GM21528 (cell line): Measurements from ENCODE around the gene CHERP.
A peak's percentile ranks its signal among the peaks of the same experiment; 100 is the strongest.

Experiments
- ATAC-seq: cut with Tn5 transposase; IDR thresholded peaks from one replicate; pipeline ENCODE4 v1.9.1; 2021; ENCODE audit warnings: mild to moderate bottlenecking, moderate library complexity; ENCODE audit not compliant: unreplicated experiment, low FRiP score

CHERP gene, protein sequence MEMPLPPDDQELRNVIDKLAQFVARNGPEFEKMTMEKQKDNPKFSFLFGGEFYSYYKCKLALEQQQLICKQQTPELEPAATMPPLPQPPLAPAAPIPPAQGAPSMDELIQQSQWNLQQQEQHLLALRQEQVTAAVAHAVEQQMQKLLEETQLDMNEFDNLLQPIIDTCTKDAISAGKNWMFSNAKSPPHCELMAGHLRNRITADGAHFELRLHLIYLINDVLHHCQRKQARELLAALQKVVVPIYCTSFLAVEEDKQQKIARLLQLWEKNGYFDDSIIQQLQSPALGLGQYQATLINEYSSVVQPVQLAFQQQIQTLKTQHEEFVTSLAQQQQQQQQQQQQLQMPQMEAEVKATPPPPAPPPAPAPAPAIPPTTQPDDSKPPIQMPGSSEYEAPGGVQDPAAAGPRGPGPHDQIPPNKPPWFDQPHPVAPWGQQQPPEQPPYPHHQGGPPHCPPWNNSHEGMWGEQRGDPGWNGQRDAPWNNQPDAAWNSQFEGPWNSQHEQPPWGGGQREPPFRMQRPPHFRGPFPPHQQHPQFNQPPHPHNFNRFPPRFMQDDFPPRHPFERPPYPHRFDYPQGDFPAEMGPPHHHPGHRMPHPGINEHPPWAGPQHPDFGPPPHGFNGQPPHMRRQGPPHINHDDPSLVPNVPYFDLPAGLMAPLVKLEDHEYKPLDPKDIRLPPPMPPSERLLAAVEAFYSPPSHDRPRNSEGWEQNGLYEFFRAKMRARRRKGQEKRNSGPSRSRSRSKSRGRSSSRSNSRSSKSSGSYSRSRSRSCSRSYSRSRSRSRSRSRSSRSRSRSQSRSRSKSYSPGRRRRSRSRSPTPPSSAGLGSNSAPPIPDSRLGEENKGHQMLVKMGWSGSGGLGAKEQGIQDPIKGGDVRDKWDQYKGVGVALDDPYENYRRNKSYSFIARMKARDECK

DNA sequence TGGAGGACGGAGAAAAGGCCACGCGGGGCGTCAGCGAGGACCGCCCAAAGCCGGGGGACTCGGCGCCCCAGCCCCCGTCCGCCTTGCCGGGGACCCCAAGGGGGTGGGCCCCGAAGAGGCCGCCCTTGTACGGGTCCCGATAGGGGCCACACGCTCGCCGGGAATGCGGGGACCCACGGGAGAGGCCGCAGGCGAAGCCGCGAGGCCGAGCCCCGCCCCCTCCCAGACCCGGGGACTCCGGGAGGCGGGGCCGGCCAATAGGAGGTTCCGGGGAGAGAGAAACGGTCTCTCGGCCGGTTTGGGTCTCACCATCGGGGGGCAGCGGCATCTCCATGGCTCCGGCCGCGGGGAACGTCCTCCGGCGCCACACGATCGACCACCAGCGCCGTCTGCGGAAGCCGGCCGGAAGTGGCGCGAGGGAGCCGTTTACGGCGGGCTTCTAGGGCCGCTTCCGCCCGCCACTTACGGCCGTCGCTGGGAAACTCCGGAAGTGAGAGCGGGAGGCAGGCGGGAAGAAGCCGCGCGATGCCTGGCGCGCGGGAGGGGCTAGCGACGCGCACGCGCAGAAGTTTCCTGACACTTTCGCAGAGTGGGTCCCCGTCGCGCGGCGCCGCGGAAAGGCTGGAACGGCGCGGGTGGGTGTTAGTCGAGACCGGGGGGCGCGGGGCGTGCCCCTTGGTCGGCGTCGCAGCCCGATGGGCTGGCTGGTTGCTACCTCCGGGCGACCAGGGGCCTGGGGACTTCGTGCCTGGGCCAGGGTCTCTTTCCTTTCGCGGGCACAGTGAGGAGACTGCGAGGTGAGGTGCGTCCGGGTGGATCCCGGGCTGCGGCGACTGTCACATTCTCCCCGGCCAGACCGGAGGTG is at the start of gene CHERP:
Gene CHERP, minus strand, starts transcription at position 393 of the 865 bp plus-strand sequence. Its CDS starts 59 bp downstream, at position 334.
- ATAC-seq = peak; percentile 77

DNA sequence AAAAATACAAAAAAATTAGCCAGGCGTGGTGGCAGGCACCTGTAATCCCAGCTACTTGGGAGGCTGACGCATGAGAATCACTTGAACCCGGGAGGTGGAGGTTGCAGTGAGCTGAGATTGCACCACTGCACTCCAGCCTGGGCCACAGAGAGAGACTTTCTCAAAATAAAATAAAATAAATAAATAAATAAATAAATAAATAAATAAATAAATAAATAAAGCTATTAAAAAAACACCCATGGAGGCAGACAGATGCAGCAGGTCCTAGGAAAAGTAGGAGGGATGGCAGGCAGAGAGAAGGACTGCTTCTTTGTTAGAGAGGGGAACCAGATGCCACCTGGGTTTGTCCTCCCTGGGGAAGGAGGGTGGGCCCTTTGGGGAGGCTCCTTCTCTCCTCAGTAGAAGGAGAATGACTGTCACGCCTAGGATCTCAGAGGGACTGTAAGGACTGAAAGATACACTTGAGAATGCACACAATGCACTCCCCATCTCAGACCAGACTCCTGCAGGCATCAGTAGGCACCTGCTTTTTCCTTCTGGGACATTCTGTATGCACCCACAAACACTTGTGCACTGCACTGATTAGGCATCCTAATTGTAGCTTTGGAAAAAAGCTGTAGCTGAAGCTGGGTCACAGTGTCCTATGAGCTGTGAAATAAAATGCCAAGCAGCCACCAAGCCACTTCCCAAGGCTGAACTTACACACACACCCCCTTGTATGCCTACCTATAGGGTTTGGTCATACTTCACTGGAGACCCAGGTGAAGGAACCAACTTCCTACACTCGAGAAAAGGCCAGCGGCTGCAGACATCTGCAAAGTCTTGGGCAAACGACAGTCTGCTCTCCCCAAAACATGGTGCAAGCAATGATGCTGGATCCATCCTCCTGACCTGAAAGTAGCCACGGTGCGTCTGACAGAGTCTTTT is 48.9 kb upstream of the CHERP start:
- ATAC-seq = no peak

DNA sequence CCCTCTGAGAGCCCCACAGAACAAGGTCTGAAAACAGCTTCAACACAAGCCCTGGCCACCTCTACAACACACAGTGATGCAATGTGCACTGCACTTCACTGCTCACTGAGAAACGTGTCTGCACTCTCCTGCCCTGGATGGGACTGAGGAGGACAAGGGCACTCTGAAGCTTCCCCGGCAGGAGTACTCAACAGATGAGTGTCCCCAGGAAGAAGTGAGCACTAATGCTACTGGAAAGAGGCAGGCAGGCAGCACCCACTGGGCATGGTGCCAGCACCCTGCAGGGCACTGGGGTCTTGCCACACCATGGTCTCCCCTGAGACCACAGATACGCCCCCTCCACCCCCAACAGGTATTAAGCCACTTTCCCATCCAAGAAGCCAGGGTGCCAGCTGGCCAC is 47.7 kb upstream of the CHERP start:
- no peak for ATAC-seq

DNA sequence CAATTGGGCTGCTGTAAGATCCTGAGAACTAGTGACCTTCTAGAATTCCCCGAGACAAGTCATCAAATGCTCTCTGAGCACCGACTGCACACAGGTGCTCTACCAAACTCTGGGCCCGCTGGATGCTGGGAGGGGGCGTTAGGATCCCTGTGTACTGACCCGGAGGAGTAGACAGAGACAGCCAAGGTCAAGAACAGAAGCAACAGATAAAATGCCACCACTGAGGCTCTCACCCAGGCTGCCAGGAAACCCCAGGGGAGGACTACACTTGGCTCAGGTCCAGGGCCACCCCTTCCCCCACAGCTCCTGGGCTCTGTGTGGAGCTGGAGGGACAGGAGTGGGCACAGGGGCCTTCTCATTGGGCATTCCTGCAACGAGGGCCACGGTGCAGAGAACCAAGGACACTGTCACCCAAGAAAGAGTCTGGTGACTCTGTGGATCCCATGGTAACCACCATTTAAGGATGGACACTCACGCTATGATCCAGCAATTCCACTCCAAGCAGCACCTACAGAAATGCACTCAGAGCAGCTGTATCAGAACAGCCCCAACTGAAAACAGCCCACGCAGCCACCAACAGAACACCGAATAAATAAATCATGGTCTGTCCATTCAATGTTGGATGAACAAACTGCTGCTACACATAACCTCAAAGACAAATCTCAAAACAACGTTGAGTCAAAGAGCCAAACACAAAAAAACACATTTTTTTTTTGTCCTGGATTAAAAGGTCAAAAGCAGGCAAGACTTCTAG is 46.8 kb upstream of the CHERP start:
- peak; percentile 2 for ATAC-seq

- peak; percentile 38 for ATAC-seq
These were observed 45.9 kb upstream of the CHERP start for GRCh38 chr19:16587833-16588823.

- no peak for ATAC-seq
These were observed 45.0 kb upstream of the CHERP start for GRCh38 chr19:16586991-16587832.

- no peak for ATAC-seq
These were observed 44.2 kb upstream of the CHERP start for GRCh38 chr19:16586477-16586871.

DNA sequence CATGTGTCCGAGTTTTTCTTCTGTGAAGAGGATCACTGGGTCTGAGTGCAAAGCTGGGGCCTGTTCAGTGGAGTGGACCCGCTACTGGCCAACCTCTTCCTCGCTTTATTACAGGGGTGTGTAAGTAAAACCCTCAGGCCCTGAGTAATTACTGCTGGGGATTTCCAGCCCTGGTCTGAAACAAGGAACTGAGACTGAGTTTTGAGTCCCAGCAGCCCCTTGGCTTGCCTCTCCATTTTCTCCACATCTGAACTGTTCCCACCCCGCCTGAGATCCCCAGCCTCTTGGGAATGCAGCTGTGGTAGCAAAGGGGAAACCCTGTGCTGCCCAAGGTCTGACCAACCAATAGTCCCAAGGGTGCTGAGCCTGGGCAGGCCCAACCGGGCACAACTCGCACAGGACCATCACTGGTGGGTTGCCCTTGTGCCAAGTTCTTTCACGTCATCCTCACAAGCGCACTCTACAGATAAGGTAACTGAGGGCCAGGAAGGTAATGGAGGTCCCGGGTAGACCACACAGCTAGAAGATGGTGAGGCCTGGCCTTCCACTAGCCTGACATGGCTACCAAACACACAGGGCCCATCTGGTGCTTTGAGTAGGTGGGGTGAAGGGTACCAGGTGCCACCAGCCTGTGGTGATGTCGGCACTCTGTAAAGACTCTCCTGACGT is 43.7 kb upstream of the CHERP start:
- peak; percentile 28 for ATAC-seq

- no peak for ATAC-seq
These were observed 43.0 kb upstream of the CHERP start for GRCh38 chr19:16585094-16585801.

DNA sequence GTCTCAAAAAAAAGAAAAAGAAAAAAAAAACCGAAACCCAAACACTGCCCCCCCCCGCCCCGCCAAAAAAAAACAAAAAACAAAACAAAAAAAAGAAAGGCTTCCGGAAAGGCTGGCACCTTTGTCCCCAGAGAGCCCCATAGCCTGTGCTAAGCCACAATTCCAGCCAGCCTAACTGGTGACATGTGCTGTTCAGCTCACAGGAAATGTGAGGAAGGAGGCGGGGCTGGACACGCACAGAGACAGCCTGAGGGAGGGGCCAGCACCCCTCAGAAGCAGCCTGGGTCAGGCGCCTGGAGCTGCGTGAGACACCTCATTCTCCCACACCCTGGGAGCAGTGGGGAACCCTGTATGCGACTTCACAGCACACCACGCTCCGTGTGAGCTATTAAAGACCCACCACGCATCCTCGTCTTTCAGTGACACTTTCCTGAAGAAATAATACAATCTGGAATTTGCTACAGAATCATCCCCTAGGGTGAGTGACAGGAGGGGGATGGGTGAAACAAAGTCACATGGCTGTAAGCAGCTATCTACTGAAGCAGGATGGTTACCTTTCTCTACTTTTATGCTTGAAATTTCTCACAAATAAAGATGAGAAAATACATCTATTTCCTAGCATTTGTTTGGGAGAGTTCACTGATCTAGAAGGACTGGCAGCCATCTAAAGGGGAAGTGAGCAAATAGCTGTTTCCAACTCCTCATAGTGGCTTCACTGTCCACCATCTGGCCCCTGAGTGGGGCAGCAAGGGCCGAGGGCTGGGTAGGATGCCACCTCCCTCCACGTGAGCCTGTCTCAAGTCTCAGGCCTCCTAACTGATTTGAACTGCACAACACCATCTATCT is 42.2 kb upstream of the CHERP start:
- ATAC-seq = peak; percentile 44

- no peak for ATAC-seq
These were observed 40.4 kb upstream of the CHERP start for GRCh38 chr19:16582486-16583261.

DNA sequence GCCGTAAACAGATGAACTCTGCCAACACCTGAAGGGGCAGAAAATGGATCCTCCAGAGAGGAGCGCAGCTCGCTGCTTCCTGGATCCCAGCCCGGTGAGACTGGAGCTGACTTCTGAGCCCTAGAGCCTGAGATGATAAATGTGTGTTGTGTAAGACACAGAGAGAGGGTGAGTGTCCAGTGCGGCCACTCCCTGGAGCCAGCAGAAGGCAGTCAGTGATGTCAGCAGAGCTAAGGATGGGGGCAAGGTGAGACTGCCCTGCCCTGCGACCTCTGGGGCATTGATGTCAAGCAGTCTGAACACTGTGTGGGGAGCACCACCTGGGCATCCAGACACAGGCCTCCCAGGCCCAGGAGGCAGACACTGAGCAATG is 39.7 kb upstream of the CHERP start:
- no peak for ATAC-seq

DNA sequence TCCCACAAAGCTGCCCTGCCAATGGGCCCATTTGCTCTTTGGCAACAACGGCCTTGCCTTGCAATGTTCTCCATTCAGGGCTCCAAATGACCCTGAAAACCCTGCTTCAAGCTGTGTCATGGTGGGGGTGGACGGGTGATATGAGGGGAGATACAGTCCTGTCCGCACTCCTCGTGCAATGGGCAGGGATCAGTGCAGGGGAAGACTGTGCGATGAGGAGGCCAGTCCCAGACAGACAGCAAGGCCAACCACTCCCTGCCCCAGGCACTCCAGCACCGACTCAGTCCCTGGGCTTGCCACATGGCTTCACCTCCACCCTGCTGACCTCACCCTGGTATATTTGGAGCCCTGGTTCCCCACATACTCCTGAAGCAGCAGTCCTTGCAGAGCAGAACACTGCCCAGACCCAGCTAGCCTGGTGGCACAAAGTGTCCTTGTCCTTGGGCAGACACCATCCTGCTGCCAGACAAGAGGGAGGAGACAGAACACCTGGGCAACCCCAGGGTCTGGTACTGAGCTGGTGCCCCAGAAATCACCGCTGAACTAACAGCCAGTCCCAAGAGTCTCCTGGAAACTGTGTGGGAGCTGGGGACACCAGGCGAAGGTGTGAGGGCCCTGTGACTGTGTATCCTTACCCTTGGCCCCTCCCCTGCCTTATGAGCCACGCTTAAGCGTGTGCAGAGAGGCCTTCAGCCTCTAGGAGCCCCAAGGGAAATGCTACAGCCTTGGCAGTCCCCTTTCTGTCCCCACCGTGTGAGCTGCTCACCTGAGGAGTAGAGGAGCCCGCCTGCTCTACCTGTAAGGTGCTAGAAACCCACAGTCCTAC is 39.1 kb upstream of the CHERP start:
- no peak for ATAC-seq
